SK-N-SH (cell line): ENCODE results near the gene SLC26A4.

Experiments
- CTCF ChIP-seq: fragments of 200-600 bp; sonication (generic); IDR thresholded peaks from 2 replicates; pipeline ENCODE4 v1.6.1; 2017; ENCODE audit warnings: antibody characterized with exemption, mild to moderate bottlenecking, moderate library complexity
- EP300 ChIP-seq, 2 experiments: IDR thresholded peaks; 2 replicates each; pipeline versions ENCODE4 v1.4.0 to v1.6.1; 2012; ENCODE audit warnings: borderline replicate concordance in 1 of 2, low read depth in 1 of 2, low read length in 1 of 2
- EZH2phosphoT487 ChIP-seq: fragments of 200-600 bp; sonication (generic); IDR thresholded peaks from 2 replicates; pipeline ENCODE4 v1.6.1; 2017; ENCODE audit warnings: low read depth, mixed run types, mild to moderate bottlenecking, antibody characterized with exemption, moderate library complexity, borderline replicate concordance
- FOXM1 ChIP-seq: IDR thresholded peaks from 2 replicates; pipeline ENCODE4 v1.4.0; 2012; ENCODE audit warnings: low read depth, mild to moderate bottlenecking
- SMC3 ChIP-seq: IDR thresholded peaks from 2 replicates; pipeline ENCODE4 v1.6.1; 2012; ENCODE audit warnings: low read depth, low read length, improper control_type of control experiment

DNA sequence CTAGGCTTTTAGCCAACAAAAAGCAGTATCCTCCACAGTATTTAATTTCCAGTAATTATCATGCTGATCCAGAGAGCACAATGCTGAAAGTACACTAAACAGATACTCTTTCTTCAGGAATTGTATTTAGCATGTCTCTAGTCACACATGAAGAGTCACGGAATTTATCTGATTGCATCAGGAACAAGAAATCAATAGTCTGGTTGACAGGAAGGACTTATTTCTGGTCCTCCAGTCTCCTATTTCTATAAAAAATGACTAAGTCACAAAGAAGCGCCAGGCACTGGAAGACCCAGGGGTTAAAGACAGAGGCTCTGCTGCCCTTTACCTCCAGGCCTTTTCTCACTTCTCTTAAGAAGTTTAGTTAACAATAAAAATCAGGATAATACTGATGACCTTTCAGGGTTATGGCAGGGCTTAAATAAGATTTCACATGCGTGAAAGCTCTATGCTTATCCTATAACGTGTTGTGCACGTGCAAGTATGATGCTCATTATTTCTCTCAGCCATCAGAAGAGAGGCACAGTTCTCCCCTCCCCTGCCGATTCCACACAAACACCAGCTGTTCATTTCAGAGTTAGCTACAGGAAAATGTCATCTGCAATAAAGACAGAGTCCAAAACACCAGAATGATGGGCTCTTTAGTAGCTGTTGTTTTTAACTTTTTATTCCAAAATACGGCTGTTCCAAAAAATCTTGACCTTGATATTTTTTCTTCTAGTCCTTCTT, 36.9 kb downstream of the SLC26A4 start:
- TF ChIP-seq SMC3 (no peak), EZH2phosphoT487 (no peak), CTCF (no peak), EP300 (IDR thresholded peaks at IDR 0.05; ENCODE audit: borderline replicate concordance in 1 of 2, low read depth in 1 of 2, low read length in 1 of 2) (peak in 1 of 2 experiments; percentile 46; a peak in 1 of 4 replicates), FOXM1 (no peak)
